H1 (cell line): Measurements from ENCODE around the gene MTTP. TPM values are rescaled to one million over a fixed set of nuclear protein-coding genes. Genes with fewer than 3 reads are reported as not detected.

Experiments used
- CTCF ChIA-PET: fragments of 300-600 bp; sonication (Branson Sonifier 250); formaldehyde crosslinking; loops from one replicate; lab custom pipeline; 2021; ENCODE audit not compliant: partially characterized antibody; lab: Charles Lee
- POLR2A ChIA-PET: fragments of 300-600 bp; sonication (Branson Sonifier 250); formaldehyde crosslinking; loops from one replicate; lab custom pipeline; 2021; ENCODE audit warnings: inconsistent platforms; ENCODE audit not compliant: partially characterized antibody; lab: Charles Lee
- DNase-seq, 2 experiments: peaks; one replicate each; pipeline versions ENCODE4 v3.0.0 to v3.0.0-alpha.2; 2010 to 2022; ENCODE audit warnings: low spot score in 2 of 2, low read depth in 1 of 2, mixed read lengths in 1 of 2
- FAIRE-seq: peaks from 2 replicates; lab custom pipeline; 2011; peaks lifted over from hg19 to GRCh38; lab: Jason Lieb, UNC
- H2AFZ ChIP-seq: 2 replicates; pipeline ENCODE4 v1.8.1; 2012; ENCODE audit warnings: low read length, inconsistent platforms
- H2AK5ac ChIP-seq: 2 replicates; pipeline ENCODE4 v1.6.1; 2013; ENCODE audit warnings: low read depth, low read length
- H2BK120ac ChIP-seq: replicated peaks from 2 replicates; pipeline ENCODE3; 2013; ENCODE audit warnings: low read depth, low read length, inconsistent platforms
- H2BK12ac ChIP-seq: 2 replicates; pipeline ENCODE4 v1.6.1; 2013; ENCODE audit warnings: low read depth, low read length
- H2BK15ac ChIP-seq: 2 replicates; pipeline ENCODE4 v1.6.1; 2013; ENCODE audit warnings: low read length
- H2BK20ac ChIP-seq: 2 replicates; pipeline ENCODE4 v1.6.1; 2013; ENCODE audit warnings: low read length
- H2BK5ac ChIP-seq: 2 replicates; pipeline ENCODE4 v1.6.1; 2013; ENCODE audit warnings: low read depth, low read length
- H3K14ac ChIP-seq: 2 replicates; pipeline ENCODE4 v1.6.1; 2013; ENCODE audit warnings: inconsistent platforms; ENCODE audit not compliant: insufficient read length
- H3K18ac ChIP-seq: 2 replicates; pipeline ENCODE4 v1.6.1; 2013; ENCODE audit warnings: low read length; ENCODE audit errors: extremely low read depth
- H3K23ac ChIP-seq: 2 replicates; pipeline ENCODE4 v1.6.1; 2013; ENCODE audit warnings: inconsistent platforms; ENCODE audit not compliant: insufficient read length
- H3K23me2 ChIP-seq: 2 replicates; pipeline ENCODE4 v1.6.1; 2013; ENCODE audit warnings: low read depth, low read length
- H3K27ac ChIP-seq: 2 replicates; pipeline ENCODE4 v1.6.1; 2011; ENCODE audit warnings: low read depth, low read length, inconsistent platforms
- H3K27me3 ChIP-seq, 4 experiments: replicated peaks in 1 of 4; 1 replicate in 1 of 4; 2 replicates in 3 of 4; pipeline versions ENCODE4 v1.6.1 to v1.8.1; 2011 to 2013; ENCODE audit warnings: low read length in 3 of 4, mild to moderate bottlenecking in 3 of 4, inconsistent platforms in 2 of 4, mixed read lengths in 2 of 4, moderate library complexity in 1 of 4; ENCODE audit not compliant: control insufficient read depth in 3 of 4, insufficient read depth in 3 of 4; ENCODE audit errors: extremely low read depth in 1 of 4
- H3K36me3 ChIP-seq, 4 experiments: 2 replicates each; pipeline versions ENCODE4 v1.6.1 to v1.8.1; 2011 to 2013; ENCODE audit warnings: mild to moderate bottlenecking in 4 of 4, low read length in 3 of 4, moderate library complexity in 2 of 4, control low read depth in 1 of 4, inconsistent platforms in 1 of 4; ENCODE audit not compliant: insufficient read depth in 4 of 4, control insufficient read depth in 2 of 4
- H3K4ac ChIP-seq: replicated peaks from 2 replicates; pipeline ENCODE3; 2013; ENCODE audit warnings: low read length, low read depth, mixed read lengths, inconsistent platforms; ENCODE audit not compliant: insufficient read length
- H3K4me1 ChIP-seq, 4 experiments: replicated peaks in 1 of 4; 1 replicate in 1 of 4; 2 replicates in 3 of 4; pipeline versions ENCODE4 v1.6.1 to v1.8.1; 2011 to 2013; ENCODE audit warnings: low read length in 3 of 4, inconsistent platforms in 2 of 4, mixed read lengths in 1 of 4; ENCODE audit not compliant: insufficient read depth in 4 of 4, control insufficient read depth in 3 of 4
- H3K4me2 ChIP-seq, 2 experiments: 2 replicates each; pipeline versions ENCODE4 v1.6.1 to v1.8.1; 2011 to 2013; ENCODE audit warnings: low read depth in 2 of 2, low read length in 2 of 2, control low read depth in 1 of 2, inconsistent platforms in 1 of 2, mild to moderate bottlenecking in 1 of 2; ENCODE audit not compliant: insufficient read depth in 1 of 2
- H3K4me3 ChIP-seq, 4 experiments: fragments of 200-600, 300-600 bp in 1 of 4; sonication (generic), shearing (Covaris generic), sonication (Bioruptor Twin) in 1 of 4; 2 replicates each; pipeline versions ENCODE4 v1.5.1 to v1.8.1; 2011 to 2016; ENCODE audit warnings: low read length in 4 of 4, low read depth in 3 of 4, control low read depth in 2 of 4, inconsistent platforms in 2 of 4, mild to moderate bottlenecking in 2 of 4, mixed read lengths in 1 of 4, moderate library complexity in 1 of 4; ENCODE audit not compliant: insufficient read depth in 2 of 4; ENCODE audit errors: extremely low read depth in 1 of 4
- H3K56ac ChIP-seq: replicated peaks from 2 replicates; pipeline ENCODE3; 2013; ENCODE audit warnings: low read depth, mild to moderate bottlenecking, mixed read lengths, low read length, inconsistent platforms; ENCODE audit not compliant: insufficient read length
- H3K79me1 ChIP-seq: 2 replicates; pipeline ENCODE4 v1.6.1; 2013; ENCODE audit warnings: low read depth, low read length, control low read depth
- H3K79me2 ChIP-seq, 2 experiments: 2 replicates each; pipeline versions ENCODE4 v1.6.1 to v1.8.1; 2012 to 2013; ENCODE audit warnings: low read length in 2 of 2, mild to moderate bottlenecking in 2 of 2, inconsistent platforms in 1 of 2; ENCODE audit not compliant: insufficient read depth in 2 of 2, control insufficient read depth in 1 of 2
- H3K9ac ChIP-seq, 4 experiments: replicated peaks in 1 of 4; 1 replicate in 1 of 4; 2 replicates in 3 of 4; pipeline versions ENCODE4 v1.6.1 to v1.8.1; 2011 to 2013; ENCODE audit warnings: low read depth in 3 of 4, low read length in 3 of 4, control low read depth in 2 of 4, mild to moderate bottlenecking in 2 of 4, moderate library complexity in 2 of 4, inconsistent platforms in 1 of 4; ENCODE audit errors: extremely low read depth in 1 of 4
- H3K9me3 ChIP-seq, 2 experiments: 2 replicates each; pipeline versions ENCODE4 v1.6.1 to v1.8.1; 2012 to 2013; ENCODE audit warnings: mild to moderate bottlenecking in 2 of 2, moderate library complexity in 2 of 2, control low read depth in 1 of 2, inconsistent platforms in 1 of 2, low read depth in 1 of 2, low read length in 1 of 2, mixed read lengths in 1 of 2; ENCODE audit not compliant: insufficient read depth in 2 of 2
- H4K20me1 ChIP-seq, 2 experiments: replicated peaks in 1 of 2; 2 replicates each; pipeline versions ENCODE3 to v1.8.1; 2011 to 2013; ENCODE audit warnings: inconsistent platforms in 2 of 2, low read length in 2 of 2, mild to moderate bottlenecking in 1 of 2; ENCODE audit not compliant: insufficient read depth in 2 of 2, control insufficient read depth in 1 of 2
- H4K5ac ChIP-seq: 2 replicates; pipeline ENCODE4 v1.6.1; 2013; ENCODE audit warnings: low read length, low read depth, mixed read lengths, inconsistent platforms; ENCODE audit not compliant: insufficient read length
- H4K8ac ChIP-seq: 2 replicates; pipeline ENCODE4 v1.8.0; 2013; ENCODE audit warnings: mild to moderate bottlenecking, moderate library complexity, low read length, inconsistent platforms; ENCODE audit not compliant: insufficient read depth; ENCODE audit errors: extremely low read depth
- H4K91ac ChIP-seq: replicated peaks from 2 replicates; pipeline ENCODE3; 2013; ENCODE audit warnings: low read length, mixed read lengths, inconsistent platforms; ENCODE audit not compliant: insufficient read length
- ATF2 ChIP-seq: IDR thresholded peaks from 2 replicates; pipeline ENCODE4 v1.6.1; 2012; ENCODE audit warnings: low read length, inconsistent platforms
- BCL11A ChIP-seq, 2 experiments: IDR thresholded peaks; one replicate each; pipeline ENCODE4 v1.6.1; 2011; ENCODE audit warnings: low read depth in 2 of 2, low read length in 2 of 2, mild to moderate bottlenecking in 2 of 2
- CBX5 ChIP-seq: fragments of 300-800, 300-1000 bp; sonication (generic); IDR thresholded peaks from 2 replicates; pipeline ENCODE4 v1.7.1; 2016; ENCODE audit warnings: antibody characterized with exemption, low read length, low read depth
- HDAC6 ChIP-seq: IDR thresholded peaks from one replicate; pipeline ENCODE4 v1.7.1; 2012; ENCODE audit warnings: low read depth, mild to moderate bottlenecking, inconsistent platforms, low read length, moderate library complexity
- JUN ChIP-seq: IDR thresholded peaks from 2 replicates; pipeline ENCODE4 v1.6.1; 2011; ENCODE audit warnings: low read depth, mild to moderate bottlenecking, improper control_type of control experiment, low read length
- NANOG ChIP-seq: IDR thresholded peaks from 2 replicates; pipeline ENCODE4 v1.6.1; 2011; ENCODE audit warnings: low read length, low read depth, mild to moderate bottlenecking, inconsistent platforms; ENCODE audit not compliant: insufficient read depth, poor library complexity, severe bottlenecking
- POLR2A ChIP-seq, 2 experiments: IDR thresholded peaks; 1 replicate in 1 of 2; 2 replicates in 1 of 2; pipeline ENCODE4 v1.6.1; 2011; ENCODE audit warnings: low read depth in 2 of 2, low read length in 2 of 2, mild to moderate bottlenecking in 2 of 2; ENCODE audit errors: control extremely low read depth in 1 of 2
- POLR2AphosphoS5 ChIP-seq: IDR thresholded peaks from 2 replicates; pipeline ENCODE4 v1.6.1; 2011; ENCODE audit warnings: low read depth, low read length
- POU5F1 ChIP-seq: IDR thresholded peaks from 2 replicates; pipeline ENCODE4 v1.6.1; 2011; ENCODE audit warnings: low read depth, mild to moderate bottlenecking, low read length, moderate library complexity
- SIRT6 ChIP-seq: IDR thresholded peaks from one replicate; pipeline ENCODE4 v1.7.1; 2012; ENCODE audit warnings: low read length, inconsistent platforms
- SP1 ChIP-seq: IDR thresholded peaks from 2 replicates; pipeline ENCODE4 v1.6.1; 2011; ENCODE audit warnings: low read depth, low read length
- SUZ12 ChIP-seq: fragments of 200-600 bp; sonication (generic); IDR thresholded peaks from 2 replicates; pipeline ENCODE4 v1.6.1; 2012; ENCODE audit warnings: mild to moderate bottlenecking, inconsistent platforms, low read length, moderate library complexity, mixed read lengths
- TEAD4 ChIP-seq: IDR thresholded peaks from 2 replicates; pipeline ENCODE4 v1.6.1; 2012; ENCODE audit warnings: low read depth, low read length, inconsistent platforms, mixed read lengths
- WGBS, 2 experiments: shearing (Covaris generic) in 1 of 2; methylation state at CpG; one replicate each; pipeline versions ENCODE4 v1.1.6 to v1.1.7; 2013 to 2015; ENCODE audit warnings: low lambda C conversion rate in 2 of 2, mixed read lengths in 2 of 2, inconsistent platforms in 1 of 2, low coverage in 1 of 2, missing lambda C conversion rate in 1 of 2; ENCODE audit not compliant: insufficient replicate concordance in 2 of 2, insufficient coverage in 1 of 2, insufficient read length in 1 of 2; ENCODE audit errors: extremely low coverage in 1 of 2, missing lambda C conversion rate in 1 of 2; 5-methylcytosine and 5-hydroxymethylcytosine counted together
- polyA plus RNA-seq, 7 experiments: library from polyadenylated mRNA; depleted of rRNA in 3 of 7; stranded (reverse) in 5 of 7; unstranded in 2 of 7; fragments of >200 nt in 5 of 7; fragments of 200-250 nt in 2 of 7; gene quantifications; 1 replicate in 5 of 7; 2 replicates in 1 of 7; 4 replicates in 1 of 7; pipeline versions ENCODE4 v1.2.1 to v1.2.3, GENCODE V29; 2011 to 2013; ENCODE audit warnings: missing spikeins in 2 of 7, mixed read lengths in 2 of 7
- total RNA-seq: library from RNA; stranded (reverse); fragmentation: NEBNext Ultra II Directional; extraction: Animal tissue kit (Norgen Biotek cat#: 25700); gene quantifications from 2 replicates; pipeline ENCODE4 v1.2.1, GENCODE V29; 2021

Gene MTTP
- total and polyA plus RNA-seq, 2 of the 8 experiments (the other 6 are each of a cell fraction or from before 2014, with no cell fraction given): 0.12 to 0.26 TPM

GRCh38 chr4:99649208-99649607, 74.6 kb downstream of the MTTP start:
- Histone ChIP-seq H4K20me1 (no peaks in the 10 kb centered on the region), H3K4me2 (no peak overlapping the region), H3K4me1 (peaks cover 0 to 10% (median 5%) of the 10 kb centered on the region in 4 experiments; a peak in 3 of 7 replicates), H3K4ac (no peak overlapping the region), H3K79me2 (no peaks in the 10 kb centered on the region), H2BK120ac (no peak overlapping the region), H3K56ac (no peak overlapping the region), H3K27ac (no peak overlapping the region), H3K27me3 (peaks cover 4 to 15% (median 5%) of the 10 kb centered on the region in 4 experiments; a peak in 5 of 7 replicates), H3K18ac (no peak overlapping the region), H2BK15ac (no peak overlapping the region), H3K9me3 (no peaks in the 10 kb centered on the region), H2BK5ac (no peak overlapping the region), H3K9ac (no peak overlapping the region), H4K91ac (no peak overlapping the region), H2AK5ac (no peak overlapping the region), H3K36me3 (no peaks in the 10 kb centered on the region), H4K5ac (no peak overlapping the region), H2BK20ac (no peak overlapping the region), H4K8ac (no peak overlapping the region), H3K23me2 (no peaks in the 10 kb centered on the region), H3K23ac (no peak overlapping the region), H2AFZ (no peak overlapping the region), H3K79me1 (no peaks in the 10 kb centered on the region), H2BK12ac (no peak overlapping the region), H3K4me3 (no peak overlapping the region), H3K14ac (no peak overlapping the region)
- DNase-seq (no peak), FAIRE-seq (no peak)
- ChIA-PET CTCF (interaction anchor here (1.4 kb wide), 1 partner anchor 82 kb away, joined by 4 read pairs; no protein-coding TSS in a partner anchor), POLR2A (no interaction called here)
- TF ChIP-seq HDAC6 (no peak), POLR2A (IDR thresholded peaks at IDR 0.05; ENCODE audit: control extremely low read depth in 1 of 2, low read depth in 2 of 2, low read length in 2 of 2) (no peak), BCL11A (IDR thresholded peaks at IDR 0.05; ENCODE audit: low read depth in 2 of 2, low read length in 2 of 2) (no peak), JUN (no peak), SP1 (no peak), SUZ12 (no peak), CBX5 (no peak), ATF2 (no peak), SIRT6 (no peak), POU5F1 (no peak), POLR2AphosphoS5 (no peak), NANOG (no peak), TEAD4 (no peak)
- WGBS, 2 experiments: 92% methylated on average over 7 of the region's 9 CpGs; no CpG with 5 or more reads in 1 of the 2 experiments
